Endodermal cell (in vitro differentiated cells): ENCODE results near the gene ADAM22. TPM values are rescaled to one million over a fixed set of nuclear protein-coding genes. Genes with fewer than 3 reads are reported as not detected.
"Not testable (repeated sequence)": the region's sequence is repeated elsewhere in the genome, so short reads cannot be mapped to it uniquely, and the experiment has no call there.

Source experiments
- DNase-seq: peaks from one replicate; pipeline ENCODE4 v3.0.0-alpha.2; 2017
- H3K27ac ChIP-seq: 2 replicates; pipeline ENCODE4 v1.5.1; 2013; ENCODE audit warnings: mild to moderate bottlenecking, low read depth, low read length, moderate library complexity
- H3K27me3 ChIP-seq: 2 replicates; pipeline ENCODE4 v1.6.1; 2013; ENCODE audit warnings: mild to moderate bottlenecking, low read length, moderate library complexity; ENCODE audit not compliant: insufficient read depth, control insufficient read depth, poor library complexity, severe bottlenecking
- H3K36me3 ChIP-seq: 2 replicates; pipeline ENCODE4 v1.7.0; 2013; ENCODE audit warnings: mild to moderate bottlenecking, low read length, moderate library complexity; ENCODE audit not compliant: control insufficient read depth, insufficient read depth
- H3K4me1 ChIP-seq: one replicate; pipeline ENCODE4 v1.7.0; 2013; ENCODE audit warnings: low read length; ENCODE audit not compliant: control insufficient read depth, insufficient read depth
- H3K4me3 ChIP-seq: 2 replicates; pipeline ENCODE4 v1.5.1; 2013; ENCODE audit warnings: mild to moderate bottlenecking, low read length, moderate library complexity
- H3K9ac ChIP-seq: 2 replicates; pipeline ENCODE4 v1.6.1; 2013; ENCODE audit warnings: mild to moderate bottlenecking, low read length, moderate library complexity; ENCODE audit not compliant: poor library complexity, severe bottlenecking; ENCODE audit errors: extremely low read depth
- H3K9me3 ChIP-seq: 2 replicates; pipeline ENCODE4 v1.6.1; 2013; ENCODE audit warnings: mild to moderate bottlenecking, low read length, moderate library complexity; ENCODE audit not compliant: control insufficient read depth
- H3K27ac Mint-ChIP-seq: 2 replicates; pipeline ENCODE4 v1.8.0; 2020; ENCODE audit warnings: mixed read lengths
- H3K27me3 Mint-ChIP-seq: 2 replicates; pipeline ENCODE4 v1.8.0; 2021; ENCODE audit warnings: mild to moderate bottlenecking, mixed read lengths; ENCODE audit not compliant: insufficient read depth
- H3K36me3 Mint-ChIP-seq: 2 replicates; pipeline ENCODE4 v1.8.0; 2020; ENCODE audit warnings: low read depth, mixed read lengths
- H3K4me1 Mint-ChIP-seq: 2 replicates; pipeline ENCODE4 v1.8.0; 2020; ENCODE audit warnings: mixed read lengths
- H3K4me3 Mint-ChIP-seq: 2 replicates; pipeline ENCODE4 v1.8.0; 2020; ENCODE audit warnings: mild to moderate bottlenecking, moderate library complexity, mixed read lengths
- H3K9me3 Mint-ChIP-seq: 2 replicates; pipeline ENCODE4 v1.8.0; 2020; ENCODE audit warnings: mild to moderate bottlenecking, mixed read lengths
- WGBS, 2 experiments: methylation state at CpG; one replicate each; pipeline versions ENCODE4 v1.1.5 to v1.1.7; 2013; ENCODE audit warnings: missing lambda C conversion rate in 2 of 2, mixed read lengths in 1 of 2; ENCODE audit not compliant: insufficient coverage in 1 of 2, insufficient read length in 1 of 2; 5-methylcytosine and 5-hydroxymethylcytosine counted together
- total RNA-seq, 2 donors: library from RNA; stranded (reverse); fragmentation: NEBNext Ultra II Directional in 1 of 2; extraction: Animal tissue kit (Norgen Biotek cat#: 25700) in 1 of 2; gene quantifications; 2 replicates in 1 of 2; 3 replicates in 1 of 2; pipeline ENCODE4 v1.2.1, GENCODE V29; 2021
- TF ChIP-seq, protein P1 (sequence below): fragments of 200-600 bp; sonication (generic); conservative IDR thresholded peaks from 2 replicates; pipeline ENCODE4 v1.5.0; 2021; ENCODE audit warnings: antibody characterized with exemption, mild to moderate bottlenecking

ADAM22 gene
- total RNA-seq, 2 donors from 2014 or later = 10.9 to 11.5 TPM

DNA sequence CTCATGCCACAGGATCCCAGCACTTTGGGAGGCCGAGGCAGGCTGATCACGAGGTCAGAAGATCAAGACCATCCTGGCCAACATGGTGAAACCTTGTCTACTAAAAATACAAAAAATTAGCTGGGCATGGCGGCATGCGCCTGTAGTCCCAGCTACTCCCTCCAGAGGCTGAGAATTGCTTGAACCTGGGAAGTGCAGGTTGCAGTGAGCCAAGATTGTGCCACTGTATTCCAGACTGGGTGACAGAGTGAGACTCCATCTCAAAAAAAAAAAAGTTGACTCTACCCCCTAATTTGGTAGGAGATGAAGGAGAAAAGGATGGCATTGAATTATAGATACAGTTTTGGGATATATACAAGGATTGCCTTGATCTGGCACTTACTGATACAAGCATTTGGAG is 25.2 kb upstream of the ADAM22 start:
- peaks cover 36% of the 10 kb centered on the region for H3K36me3 ChIP-seq
- H3K4me3 ChIP-seq, H3K27me3 ChIP-seq, H3K4me1 ChIP-seq, DNase-seq, H3K27ac Mint-ChIP-seq, H3K9ac ChIP-seq, H3K9me3 ChIP-seq, H3K4me3 Mint-ChIP-seq, H3K9me3 Mint-ChIP-seq, H3K27me3 Mint-ChIP-seq, H3K4me1 Mint-ChIP-seq, H3K27ac ChIP-seq: not testable (repeated sequence)
- TF ChIP-seq, protein P1, sequence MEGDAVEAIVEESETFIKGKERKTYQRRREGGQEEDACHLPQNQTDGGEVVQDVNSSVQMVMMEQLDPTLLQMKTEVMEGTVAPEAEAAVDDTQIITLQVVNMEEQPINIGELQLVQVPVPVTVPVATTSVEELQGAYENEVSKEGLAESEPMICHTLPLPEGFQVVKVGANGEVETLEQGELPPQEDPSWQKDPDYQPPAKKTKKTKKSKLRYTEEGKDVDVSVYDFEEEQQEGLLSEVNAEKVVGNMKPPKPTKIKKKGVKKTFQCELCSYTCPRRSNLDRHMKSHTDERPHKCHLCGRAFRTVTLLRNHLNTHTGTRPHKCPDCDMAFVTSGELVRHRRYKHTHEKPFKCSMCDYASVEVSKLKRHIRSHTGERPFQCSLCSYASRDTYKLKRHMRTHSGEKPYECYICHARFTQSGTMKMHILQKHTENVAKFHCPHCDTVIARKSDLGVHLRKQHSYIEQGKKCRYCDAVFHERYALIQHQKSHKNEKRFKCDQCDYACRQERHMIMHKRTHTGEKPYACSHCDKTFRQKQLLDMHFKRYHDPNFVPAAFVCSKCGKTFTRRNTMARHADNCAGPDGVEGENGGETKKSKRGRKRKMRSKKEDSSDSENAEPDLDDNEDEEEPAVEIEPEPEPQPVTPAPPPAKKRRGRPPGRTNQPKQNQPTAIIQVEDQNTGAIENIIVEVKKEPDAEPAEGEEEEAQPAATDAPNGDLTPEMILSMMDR = peak; percentile 54
- WGBS, 2 experiments = 89 to 95% methylated on average over 4 of the region's 4 CpGs
- H3K36me3 Mint-ChIP-seq = peaks cover 25% of the 10 kb centered on the region

DNA sequence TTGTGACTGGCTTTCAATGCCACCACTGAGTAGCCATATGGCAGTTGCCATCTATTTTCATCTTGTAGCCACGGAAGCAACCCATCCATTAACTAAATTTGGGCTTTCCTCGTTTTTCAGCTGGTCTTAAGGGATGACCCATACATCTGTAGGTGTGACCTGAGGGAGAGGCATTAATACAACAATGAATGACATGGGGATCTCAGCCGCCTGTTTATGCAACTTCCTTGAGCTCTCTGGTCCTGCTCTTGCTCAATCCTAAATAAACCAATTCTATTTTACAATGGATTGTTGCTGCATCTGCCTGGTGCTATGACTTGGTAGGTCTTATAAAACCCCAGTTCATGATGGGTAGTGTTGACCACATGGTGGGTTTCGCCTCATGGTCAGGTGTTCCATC is 21.9 kb upstream of the ADAM22 start:
- Histone ChIP-seq H3K9ac (no peak overlapping the region), H3K4me1 (no peaks in the 10 kb centered on the region), H3K27me3 (no peaks in the 10 kb centered on the region), H3K36me3 (peaks cover 11% of the 10 kb centered on the region), H3K4me3 (no peak overlapping the region), H3K27ac (no peak overlapping the region), H3K9me3 (no peaks in the 10 kb centered on the region)
- H3K27me3 Mint-ChIP-seq = no peaks in the 10 kb centered on the region
- WGBS, 2 experiments = 88 to 100% methylated on average over 2 to 4 of the region's 4 CpGs
- peaks cover 14% of the 10 kb centered on the region for H3K36me3 Mint-ChIP-seq
- no peaks in the 10 kb centered on the region for H3K9me3 Mint-ChIP-seq
- no peak for DNase-seq
- H3K4me1 Mint-ChIP-seq = no peaks in the 10 kb centered on the region
- no peak overlapping the region for H3K27ac Mint-ChIP-seq
- TF ChIP-seq, protein P1 = no peak
- no peak overlapping the region for H3K4me3 Mint-ChIP-seq

DNA sequence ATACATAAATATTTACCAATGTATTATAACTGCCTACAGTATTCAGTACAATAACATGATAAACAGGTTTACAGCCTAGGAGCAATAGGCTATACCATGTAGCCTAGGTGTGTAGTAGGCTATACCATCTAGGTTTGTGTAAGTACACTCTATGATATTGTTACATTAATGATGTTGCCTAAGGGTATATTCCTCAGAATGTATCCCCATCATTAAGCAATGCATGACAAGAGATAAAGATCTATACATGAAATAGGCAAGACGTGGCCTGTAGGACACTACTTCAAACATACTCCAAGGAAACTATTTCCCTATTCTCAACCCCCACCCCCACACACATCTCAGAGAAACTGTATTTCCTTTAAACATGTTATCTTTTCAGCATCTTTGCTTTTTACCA is 15.3 kb upstream of the ADAM22 start:
- 97 to 100% methylated on average over 1 of the region's 1 CpG for WGBS, 2 experiments
- no peaks in the 10 kb centered on the region for H3K36me3 ChIP-seq
- no peaks in the 10 kb centered on the region for H3K9me3 ChIP-seq
- no peak for DNase-seq
- no peaks in the 10 kb centered on the region for H3K4me1 ChIP-seq
- H3K4me1 Mint-ChIP-seq = peaks cover 3% of the 10 kb centered on the region
- no peak overlapping the region for H3K9ac ChIP-seq
- H3K27ac Mint-ChIP-seq = no peak overlapping the region
- no peaks in the 10 kb centered on the region for H3K9me3 Mint-ChIP-seq
- no peak overlapping the region for H3K4me3 Mint-ChIP-seq
- no peak overlapping the region for H3K27ac ChIP-seq
- H3K4me3 ChIP-seq = no peak overlapping the region
- TF ChIP-seq, protein P1 = no peak
- no peaks in the 10 kb centered on the region for H3K36me3 Mint-ChIP-seq
- H3K27me3 ChIP-seq = no peaks in the 10 kb centered on the region
- H3K27me3 Mint-ChIP-seq = no peaks in the 10 kb centered on the region
